Endothelial cell of umbilical vein (primary cell): ENCODE measurements around the gene CDX2. TPM values are rescaled to one million over a fixed set of nuclear protein-coding genes. Genes with fewer than 3 reads are reported as not detected.
"Not testable (repeated sequence)": the region's sequence is repeated elsewhere in the genome, so short reads cannot be mapped to it uniquely, and the experiment has no call there.

Source experiments
- BruUV-seq: library from RNA; stranded (reverse); fragments of 400-500 nt; replicated peaks from 2 replicates; lab custom pipeline; 2021; lab: Mats Ljungman, UMichigan
- CTCF ChIA-PET: fragments of 300-600, 350-600 bp; sonication (Branson Sonifier 250); formaldehyde crosslinking; loops from one replicate; lab custom pipeline; 2021; ENCODE audit warnings: antibody characterized with exemption, inconsistent platforms; lab: Charles Lee
- POLR2A ChIA-PET: fragments of 300-600, 350-600 bp; sonication (Branson Sonifier 250); formaldehyde crosslinking; loops from one replicate; lab custom pipeline; 2021; ENCODE audit warnings: antibody characterized with exemption, inconsistent platforms; lab: Charles Lee
- DNase-seq: peaks from one replicate; pipeline ENCODE4 v3.0.0-alpha.2; 2011; ENCODE audit warnings: low read depth, low spot score
- FAIRE-seq: peaks from 2 replicates; lab custom pipeline; 2011; peaks lifted over from hg19 to GRCh38; lab: Jason Lieb, UNC
- H2AFZ ChIP-seq: 2 replicates; pipeline ENCODE4 v1.6.0; 2012; ENCODE audit warnings: low read depth, low read length, control low read depth, inconsistent platforms
- H3K27ac ChIP-seq: 2 replicates; pipeline ENCODE4 v1.5.1; 2011; ENCODE audit warnings: low read depth, mild to moderate bottlenecking, control low read depth, low read length, moderate library complexity; ENCODE audit not compliant: insufficient read depth
- H3K27me3 ChIP-seq, 2 experiments: 2 replicates each; pipeline versions ENCODE4 v1.6.0 to v1.6.1; 2011; ENCODE audit warnings: low read length in 2 of 2, mixed read lengths in 1 of 2; ENCODE audit not compliant: control insufficient read depth in 2 of 2, insufficient read depth in 2 of 2
- H3K36me3 ChIP-seq, 2 experiments: 2 replicates in 1 of 2; 3 replicates in 1 of 2; pipeline ENCODE4 v1.5.1; 2011; ENCODE audit warnings: low read length in 2 of 2, mild to moderate bottlenecking in 1 of 2, moderate library complexity in 1 of 2; ENCODE audit not compliant: control insufficient read depth in 2 of 2, insufficient read depth in 2 of 2; ENCODE audit errors: extremely low read depth in 1 of 2
- H3K4me1 ChIP-seq: 3 replicates; pipeline ENCODE4 v1.5.1; 2011; ENCODE audit warnings: mild to moderate bottlenecking, low read length; ENCODE audit not compliant: control insufficient read depth, insufficient read depth; ENCODE audit errors: extremely low read depth
- H3K4me2 ChIP-seq: 2 replicates; pipeline ENCODE4 v1.6.1; 2011; ENCODE audit warnings: low read length, control low read depth, mixed read lengths; ENCODE audit not compliant: insufficient read depth
- H3K4me3 ChIP-seq, 3 experiments: fragments of 200-600 bp in 1 of 3; sonication (generic), shearing (Covaris generic) in 1 of 3; replicated peaks in 1 of 3; 2 replicates each; pipeline ENCODE4 v1.5.1; 2011 to 2016; ENCODE audit warnings: control low read depth in 3 of 3, low read length in 3 of 3, mild to moderate bottlenecking in 2 of 3, inconsistent platforms in 1 of 3, low read depth in 1 of 3, moderate library complexity in 1 of 3; ENCODE audit not compliant: insufficient read depth in 1 of 3
- H3K79me2 ChIP-seq: 2 replicates; pipeline ENCODE4 v1.6.0; 2012; ENCODE audit warnings: low read length, inconsistent platforms; ENCODE audit not compliant: control insufficient read depth, insufficient read depth
- H3K9ac ChIP-seq: replicated peaks from 2 replicates; pipeline ENCODE3; 2011; ENCODE audit warnings: low read length, control low read depth; ENCODE audit not compliant: insufficient read depth; ENCODE audit errors: extremely low read depth
- H3K9me1 ChIP-seq: replicated peaks from 3 replicates; pipeline ENCODE4 v1.6.0; 2011; ENCODE audit warnings: mild to moderate bottlenecking, low read length; ENCODE audit not compliant: control insufficient read depth, insufficient read depth; ENCODE audit errors: extremely low read depth
- H3K9me3 ChIP-seq: replicated peaks from 2 replicates; pipeline ENCODE4 v1.5.1; 2012; ENCODE audit warnings: low read length, inconsistent platforms; ENCODE audit not compliant: control insufficient read depth, insufficient read depth
- H4K20me1 ChIP-seq: replicated peaks from 2 replicates; pipeline ENCODE3; 2011; ENCODE audit warnings: mild to moderate bottlenecking, low read length; ENCODE audit not compliant: control insufficient read depth, insufficient read depth; ENCODE audit errors: extremely low read depth
- CTCF ChIP-seq, 2 donors: IDR thresholded peaks; 1 replicate in 1 of 2; 2 replicates in 1 of 2; pipeline ENCODE4 v1.5.1; 2011; ENCODE audit warnings: low read length in 2 of 2, mild to moderate bottlenecking in 2 of 2, moderate library complexity in 2 of 2, control low read depth in 1 of 2, inconsistent platforms in 1 of 2, low read depth in 1 of 2; ENCODE audit not compliant: insufficient read depth in 1 of 2; ENCODE audit errors: extremely low read depth in 1 of 2
- EZH2 ChIP-seq: IDR thresholded peaks from 2 replicates; pipeline ENCODE4 v1.6.1; 2012; ENCODE audit warnings: borderline replicate concordance, low read depth, mild to moderate bottlenecking, moderate library complexity, low read length, inconsistent platforms; ENCODE audit not compliant: severe bottlenecking
- FOS ChIP-seq: IDR thresholded peaks from 2 replicates; pipeline ENCODE4 v1.6.1; 2011; ENCODE audit warnings: mild to moderate bottlenecking, low read length, moderate library complexity, borderline replicate concordance; ENCODE audit not compliant: insufficient read depth
- GATA2 ChIP-seq: IDR thresholded peaks from 2 replicates; pipeline ENCODE4 v1.7.0; 2011; ENCODE audit warnings: low read depth, mild to moderate bottlenecking, moderate library complexity, mixed read lengths, low read length; ENCODE audit not compliant: insufficient read length, insufficient read depth
- JUN ChIP-seq: IDR thresholded peaks from 2 replicates; pipeline ENCODE4 v1.6.1; 2011; ENCODE audit warnings: borderline replicate concordance, low read depth; ENCODE audit not compliant: insufficient read length, insufficient read depth
- MAX ChIP-seq: IDR thresholded peaks from 2 replicates; pipeline ENCODE4 v1.6.1; 2011; ENCODE audit not compliant: insufficient read depth, insufficient read length
- MYC ChIP-seq: IDR thresholded peaks from one replicate; pipeline ENCODE4 v1.6.1; 2011; ENCODE audit warnings: mild to moderate bottlenecking, low read depth, low read length
- POLR2A ChIP-seq: IDR thresholded peaks from 2 replicates; pipeline ENCODE4 v1.6.1; 2012; ENCODE audit warnings: low read depth, mild to moderate bottlenecking, control low read depth, low read length
- POLR2AphosphoS5 ChIP-seq: IDR thresholded peaks from 2 replicates; pipeline ENCODE4 v1.6.1; 2012; ENCODE audit warnings: low read depth, mild to moderate bottlenecking, control low read depth, low read length, moderate library complexity; ENCODE audit not compliant: insufficient read depth
- dilution Hi-C: fragments of 300-500 bp; cut with MboI; formaldehyde crosslinking; loops from one replicate; pipeline ENCODE4 v1.15.0; 2019; ENCODE audit warnings: low sequenced_read_pairs; ENCODE audit not compliant: extremely low pct_ligation_motif_present
- intact Hi-C: fragments of 100-400 bp; cut with micrococcal nuclease; formaldehyde crosslinking; loops from one replicate; pipeline ENCODE4 v1.10.0; 2022
- polyA plus RNA-seq, 4 experiments: library from polyadenylated mRNA; depleted of rRNA in 3 of 4; stranded (reverse) in 3 of 4; unstranded in 1 of 4; fragments of >200 nt; gene quantifications; 2 replicates each; pipeline versions ENCODE4 v1.2.1 to v1.2.3, GENCODE V29; 2011 to 2012; ENCODE audit warnings: missing spikeins in 1 of 4
- total RNA-seq: library from RNA; stranded (reverse); gene quantifications from 2 replicates; pipeline ENCODE4 v1.2.3, GENCODE V29; 2021

The CDX2 gene
- total and polyA plus RNA-seq, 2 donors (not counting 3 experiments of a cell fraction or from before 2014, with no cell fraction given): not detected

GRCh38 chr13:28012383-28012782 lies 43.3 kb upstream of the CDX2 start:
- DNase-seq (no peak), FAIRE-seq (no peak)
- POLR2A ChIA-PET: no interaction called here
- no peaks in the 10 kb centered on the region for H3K36me3 ChIP-seq
- H3K9me3 ChIP-seq: no peaks in the 10 kb centered on the region
- H3K4me1 ChIP-seq: no peaks in the 10 kb centered on the region
- H3K9ac ChIP-seq: no peak overlapping the region
- H3K27ac ChIP-seq: no peak overlapping the region
- TF ChIP-seq FOS: no peak
- no peak for TF ChIP-seq JUN
- CTCF ChIA-PET: no interaction called here
- H3K27me3 ChIP-seq: no peaks in the 10 kb centered on the region
- no TSS peak for BruUV-seq
- H3K4me3 ChIP-seq: no peak overlapping the region
- H2AFZ ChIP-seq: no peak overlapping the region
- intact Hi-C loops (no loop called here), dilution Hi-C loops (no loop called here)
- H4K20me1 ChIP-seq: no peaks in the 10 kb centered on the region
- H3K79me2 ChIP-seq: no peaks in the 10 kb centered on the region
- no peak overlapping the region for H3K4me2 ChIP-seq
- H3K9me1 ChIP-seq: no peaks in the 10 kb centered on the region

DNA sequence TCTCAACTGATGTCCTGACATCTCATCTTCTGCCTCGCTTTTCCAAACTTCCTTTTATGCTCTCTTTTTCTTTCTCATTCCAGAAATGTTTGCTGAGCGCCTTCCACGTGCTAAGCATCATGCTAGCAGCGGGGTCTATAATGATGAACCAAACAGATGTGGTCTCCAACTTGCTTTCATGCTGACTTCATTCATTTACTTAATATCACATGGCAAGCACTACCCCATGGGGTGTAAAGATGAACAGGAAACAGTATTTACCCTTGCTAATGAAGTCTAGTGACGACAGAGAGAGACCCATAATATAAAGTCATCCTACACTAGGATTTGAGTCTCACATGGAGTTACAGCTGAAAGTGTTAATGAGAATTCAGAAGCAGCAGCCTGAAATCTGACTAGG lies 40.9 kb upstream of the CDX2 start:
- no peak overlapping the region for H3K4me3 ChIP-seq
- no peaks in the 10 kb centered on the region for H4K20me1 ChIP-seq
- no peaks in the 10 kb centered on the region for H3K9me3 ChIP-seq
- FAIRE-seq: no peak
- no peak overlapping the region for H3K4me2 ChIP-seq
- no peak overlapping the region for H2AFZ ChIP-seq
- no peak for DNase-seq
- dilution Hi-C loops (no loop called here), intact Hi-C loops (no loop called here)
- H3K27ac ChIP-seq: no peak overlapping the region
- no TSS peak for BruUV-seq
- TF ChIP-seq JUN: no peak
- no peak for TF ChIP-seq FOS
- TF ChIP-seq POLR2AphosphoS5: no peak
- TF ChIP-seq CTCF (IDR thresholded peaks at IDR 0.05; ENCODE audit: extremely low read depth in 1 of 2, insufficient read depth in 1 of 2, low read depth in 1 of 2, low read length in 2 of 2): no peak
- TF ChIP-seq MYC: no peak
- TF ChIP-seq POLR2A: no peak
- TF ChIP-seq GATA2: no peak
- no peak for TF ChIP-seq MAX
- no peak for TF ChIP-seq EZH2
- no peaks in the 10 kb centered on the region for H3K4me1 ChIP-seq
- no peaks in the 10 kb centered on the region for H3K79me2 ChIP-seq
- POLR2A ChIA-PET: no interaction called here
- H3K9ac ChIP-seq: no peak overlapping the region
- no peaks in the 10 kb centered on the region for H3K27me3 ChIP-seq
- H3K9me1 ChIP-seq: no peaks in the 10 kb centered on the region
- no peaks in the 10 kb centered on the region for H3K36me3 ChIP-seq
- CTCF ChIA-PET: no interaction called here

DNA sequence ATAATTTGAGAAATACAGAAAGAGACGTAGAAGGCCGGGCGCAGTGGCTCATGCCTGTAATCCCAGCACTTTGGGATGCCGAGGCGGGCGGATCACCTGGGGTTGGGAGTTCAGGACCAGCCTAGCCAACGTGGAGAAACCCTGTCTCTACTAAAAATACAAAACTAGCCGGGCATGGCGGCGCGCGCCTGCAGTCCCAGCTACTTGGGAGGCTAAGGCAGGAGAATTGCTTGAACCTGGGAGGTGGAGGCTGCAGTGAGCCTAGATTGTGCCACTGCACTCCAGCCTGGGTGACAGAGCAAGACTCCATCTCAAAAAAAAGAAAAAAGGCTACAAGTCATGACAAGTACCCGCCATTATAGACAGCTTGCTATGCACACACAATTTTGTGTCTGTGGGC lies 35.9 kb upstream of the CDX2 start:
- BruUV-seq, DNase-seq, dilution Hi-C loops, H2AFZ ChIP-seq, FAIRE-seq, H3K9me3 ChIP-seq, H3K4me2 ChIP-seq, H3K4me3 ChIP-seq, H3K27ac ChIP-seq, H3K36me3 ChIP-seq, POLR2A ChIA-PET, H3K9ac ChIP-seq, intact Hi-C loops, H3K4me1 ChIP-seq, H3K27me3 ChIP-seq, H4K20me1 ChIP-seq, H3K79me2 ChIP-seq, H3K9me1 ChIP-seq, CTCF ChIA-PET: not testable (repeated sequence)
